ENCODE data around the gene RHBG. TPM values are rescaled to one million over a fixed set of nuclear protein-coding genes. Genes with fewer than 3 reads are reported as not detected.

Gene RHBG
- total and polyA plus RNA-seq, 10 donors: 0.05 to 1.4 (median 0.38) TPM; not detected in 5

GRCh38 chr1:156433032-156433431, 64.0 kb downstream of the RHBG start:
- Histone ChIP-seq H3K27me3 (replicated peaks in 1 of 7) (peaks cover 11 to 100% (median 94%) of the 10 kb centered on the region in 7 donors), H3K4me1 (peaks cover 11 to 31% (median 19%) of the 10 kb centered on the region in 6 donors), H3K27ac (no peak overlapping the region), H3K4me3 (no peak overlapping the region), H3K36me3 (no peaks in the 10 kb centered on the region), H3K9me3 (no peaks in the 10 kb centered on the region)
- no peak for DNase-seq
- intact Hi-C loops (cut with DNase I; ENCODE audit: low total_unique reads): no loop called here
- TF ChIP-seq POLR2A (IDR thresholded peaks at IDR 0.05) (no peak), CTCF (IDR thresholded peaks at IDR 0.05 in 8 of 11, conservative IDR thresholded peaks at IDR 0.05 in 3 of 11) (no peak), POLR2AphosphoS5 (IDR thresholded peaks at IDR 0.05) (no peak)
- 31 to 47% (median 32%) methylated on average over 4 of the region's 4 CpGs for WGBS, 5 donors

GRCh38 chr1:156433602-156434001, 64.6 kb downstream of the RHBG start:
- H3K4me3 ChIP-seq: no peak overlapping the region
- H3K36me3 ChIP-seq: no peaks in the 10 kb centered on the region
- 44 to 62% (median 50%) methylated on average over 1 of the region's 1 CpG for WGBS, 5 donors
- H3K27ac ChIP-seq: no peak overlapping the region
- peaks cover 11 to 35% (median 19%) of the 10 kb centered on the region in 6 donors for H3K4me1 ChIP-seq
- no peak for TF ChIP-seq POLR2A (IDR thresholded peaks at IDR 0.05)
- no peak for TF ChIP-seq POLR2AphosphoS5 (IDR thresholded peaks at IDR 0.05)
- no peak for TF ChIP-seq CTCF (IDR thresholded peaks at IDR 0.05 in 8 of 11, conservative IDR thresholded peaks at IDR 0.05 in 3 of 11)
- no peak for DNase-seq
- intact Hi-C loops (cut with DNase I; ENCODE audit: low total_unique reads): no loop called here
- peaks cover 11 to 100% (median 97%) of the 10 kb centered on the region in 7 donors for H3K27me3 ChIP-seq (replicated peaks in 1 of 7)
- no peaks in the 10 kb centered on the region for H3K9me3 ChIP-seq

Small RNA genes lying within 50 kb of the gene (microRNA-seq; reads per million reads assigned to microRNA genes)
- gene MIR9-1: 0 reads per million in 3 donors

Small RNA genes lying within 50 kb of the gene (small RNA-seq; reads per million reads assigned to genes)
- gene MIR9-1: 0 reads per million in 4 donors

Other genes starting within 250 kb of the RHBG start
- gene SEMA4A, start 215.6 kb upstream of the RHBG start, total RNA-seq: 10 to 100 TPM; 21.1 to 65.9 (median 37.7) TPM
- 1 to 10 TPM; 7.1 to 9.3 (median 9.1) TPM for gene SEMA4A, start 215.6 kb upstream of the RHBG start, polyA plus RNA-seq
- gene SLC25A44, start 175.1 kb upstream of the RHBG start, total RNA-seq: 10 to 100 TPM; 22.8 to 32.7 (median 29.0) TPM
- gene SLC25A44, start 175.1 kb upstream of the RHBG start, polyA plus RNA-seq: 1 to 10 TPM; 4.8 to 8.4 (median 6.2) TPM
- 10 to 100 TPM; 43.8 to 74.0 (median 59.5) TPM for gene PMF1, start 156.2 kb upstream of the RHBG start, total RNA-seq
- 10 to 100 TPM; 66.3 to 97.6 (median 79.3) TPM for gene PMF1, start 156.2 kb upstream of the RHBG start, polyA plus RNA-seq
- 1 to 10 TPM; 1.8 to 6.0 (median 2.5) TPM for gene BGLAP, start 127.0 kb upstream of the RHBG start, total RNA-seq
- 1 to 10 TPM; 1.7 to 2.4 (median 2.4) TPM for gene BGLAP, start 127.0 kb upstream of the RHBG start, polyA plus RNA-seq
- 1 to 10 TPM in 6 of 7 donors, under 1 TPM in 1; 0.94 to 4.0 (median 1.8) TPM for gene PAQR6, start 121.2 kb upstream of the RHBG start, total RNA-seq
- gene PAQR6, start 121.2 kb upstream of the RHBG start, polyA plus RNA-seq: 1 to 10 TPM in 2 of 3 donors, under 1 TPM in 1; 0.80 to 2.3 (median 2.2) TPM
- gene SMG5, start 86.4 kb upstream of the RHBG start, total RNA-seq: 10 to 100 TPM; 48.9 to 80.5 (median 70.8) TPM
- 10 to 100 TPM; 14.9 to 33.6 (median 17.7) TPM for gene SMG5, start 86.4 kb upstream of the RHBG start, polyA plus RNA-seq
- 1 to 10 TPM; 2.6 to 6.8 (median 4.6) TPM for gene TMEM79, start 84.9 kb upstream of the RHBG start, total RNA-seq
- 1 to 10 TPM; 3.4 to 5.3 (median 3.8) TPM for gene TMEM79, start 84.9 kb upstream of the RHBG start, polyA plus RNA-seq
- 10 to 100 TPM; 25.5 to 54.4 (median 44.2) TPM for gene GLMP, start 73.5 kb upstream of the RHBG start, total RNA-seq
- gene GLMP, start 73.5 kb upstream of the RHBG start, polyA plus RNA-seq: 10 to 100 TPM; 26.3 to 31.9 (median 30.6) TPM
- gene VHLL, start 69.9 kb upstream of the RHBG start, total RNA-seq: not detected
- not detected for gene VHLL, start 69.9 kb upstream of the RHBG start, polyA plus RNA-seq
- 100 to 1,000 TPM in 5 of 7 donors, 10 to 100 TPM in 2; 83.9 to 129 (median 104) TPM for gene CCT3, start 30.9 kb upstream of the RHBG start, total RNA-seq
- gene CCT3, start 30.9 kb upstream of the RHBG start, polyA plus RNA-seq: 100 to 1,000 TPM in 2 of 3 donors, 10 to 100 TPM in 1; 73.7 to 113 (median 106) TPM
- not detected for gene TSACC, start 30.7 kb upstream of the RHBG start, total RNA-seq
- 1 to 10 TPM in 2 of 3 donors, under 1 TPM in 1; 0.41 to 1.4 (median 1.3) TPM for gene TSACC, start 30.7 kb upstream of the RHBG start, polyA plus RNA-seq
- gene MEF2D, start 131.6 kb downstream of the RHBG start, total RNA-seq: 100 to 1,000 TPM in 1 of 7 donors, 10 to 100 TPM in 6; 56.0 to 103 (median 71.4) TPM
- 10 to 100 TPM in 1 of 3 donors, 1 to 10 TPM in 2; 7.4 to 22.5 (median 7.6) TPM for gene MEF2D, start 131.6 kb downstream of the RHBG start, polyA plus RNA-seq
- 1 to 10 TPM in 3 of 7 donors, under 1 TPM in 4; 0.43 to 2.2 (median 0.86) TPM for gene IQGAP3, start 203.4 kb downstream of the RHBG start, total RNA-seq
- gene IQGAP3, start 203.4 kb downstream of the RHBG start, polyA plus RNA-seq: under 1 TPM; 0.24 to 0.47 (median 0.35) TPM
- 1 to 10 TPM; 2.3 to 6.4 (median 4.3) TPM for gene TTC24, start 210.5 kb downstream of the RHBG start, total RNA-seq
- 1 to 10 TPM; 2.7 to 5.0 (median 2.8) TPM for gene TTC24, start 210.5 kb downstream of the RHBG start, polyA plus RNA-seq
- gene NAXE, start 222.6 kb downstream of the RHBG start, total RNA-seq: 10 to 100 TPM; 34.7 to 50.5 (median 48.3) TPM
- 10 to 100 TPM; 48.1 to 74.7 (median 54.8) TPM for gene NAXE, start 222.6 kb downstream of the RHBG start, polyA plus RNA-seq
- gene GPATCH4, start 232.3 kb downstream of the RHBG start, total RNA-seq: 10 to 100 TPM; 14.9 to 49.6 (median 26.2) TPM
- 10 to 100 TPM; 12.3 to 25.4 (median 13.8) TPM for gene GPATCH4, start 232.3 kb downstream of the RHBG start, polyA plus RNA-seq